GM12891 (cell line): ENCODE results near the gene TCF7L2.

Experiments
- POLR2A ChIP-seq: IDR thresholded peaks from 2 replicates; pipeline ENCODE4 v1.6.1; 2011; ENCODE audit warnings: low read depth, low read length, control low read depth
- POLR2AphosphoS5 ChIP-seq: IDR thresholded peaks from 2 replicates; pipeline ENCODE4 v1.6.1; 2011; ENCODE audit warnings: low read depth, low read length, control low read depth
- POU2F2 ChIP-seq: IDR thresholded peaks from 2 replicates; pipeline ENCODE4 v1.6.1; 2011; ENCODE audit warnings: low read depth, mild to moderate bottlenecking, control low read depth, low read length, moderate library complexity
- TAF1 ChIP-seq: IDR thresholded peaks from 2 replicates; pipeline ENCODE4 v1.6.1; 2011; ENCODE audit warnings: low read depth, low read length, control low read depth

GRCh38 chr10:113055458-113055857, 105.4 kb downstream of the TCF7L2 start:
- TF ChIP-seq POLR2A, result no peak
- TF ChIP-seq POLR2AphosphoS5, result no peak
- no peak for TF ChIP-seq TAF1
- no peak for TF ChIP-seq POU2F2
